Kidney epithelial cell (primary cell): Measurements from ENCODE around the gene MPPED1. TPM values are rescaled to one million over a fixed set of nuclear protein-coding genes. Genes with fewer than 3 reads are reported as not detected.

Experiments used
- DNase-seq: peaks from one replicate; pipeline ENCODE4 v3.0.0-alpha.2; 2010; ENCODE audit warnings: low read depth
- H3K27me3 ChIP-seq: 2 replicates; pipeline ENCODE4 v1.6.0; 2011; ENCODE audit warnings: low read length; ENCODE audit not compliant: control insufficient read depth, insufficient read depth
- H3K36me3 ChIP-seq: 2 replicates; pipeline ENCODE4 v1.5.1; 2011; ENCODE audit warnings: low read length; ENCODE audit not compliant: control insufficient read depth, insufficient read depth
- H3K4me3 ChIP-seq: 2 replicates; pipeline ENCODE4 v1.5.1; 2011; ENCODE audit warnings: low read depth, mild to moderate bottlenecking, control low read depth, low read length
- total RNA-seq: library from RNA; depleted of rRNA; stranded (reverse); fragments of >200 nt; gene quantifications from 2 replicates; pipeline ENCODE4 v1.2.3, GENCODE V29; 2015
- TF ChIP-seq, protein P1 (sequence below): IDR thresholded peaks from 2 replicates; pipeline ENCODE4 v1.5.1; 2011; ENCODE audit warnings: mild to moderate bottlenecking, moderate library complexity, low read length, control low read depth, inconsistent platforms; ENCODE audit not compliant: insufficient read depth, poor library complexity, severe bottlenecking

The MPPED1 gene
- total RNA-seq, 1 donor from 2014 or later: not detected

DNA sequence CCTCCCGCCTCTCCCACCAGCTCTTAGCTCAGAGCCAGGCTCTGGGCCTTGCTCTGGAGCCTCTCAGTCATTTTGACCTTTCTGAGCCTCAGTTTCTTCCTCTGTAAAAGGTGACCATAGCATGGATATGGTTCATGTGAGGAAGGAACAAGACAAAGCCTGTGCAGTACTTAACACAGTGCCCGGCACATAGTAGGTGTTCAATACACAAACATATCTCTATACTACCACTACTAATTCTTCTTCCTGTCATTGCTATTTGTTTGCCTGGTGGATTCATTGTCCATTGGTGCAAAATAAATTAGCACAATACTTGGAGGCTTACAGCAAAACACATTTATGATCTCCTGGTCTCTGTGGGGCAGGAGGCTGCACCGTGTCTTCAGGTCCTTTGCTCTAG, 21.6 kb upstream of the MPPED1 start:
- no peak for DNase-seq

DNA sequence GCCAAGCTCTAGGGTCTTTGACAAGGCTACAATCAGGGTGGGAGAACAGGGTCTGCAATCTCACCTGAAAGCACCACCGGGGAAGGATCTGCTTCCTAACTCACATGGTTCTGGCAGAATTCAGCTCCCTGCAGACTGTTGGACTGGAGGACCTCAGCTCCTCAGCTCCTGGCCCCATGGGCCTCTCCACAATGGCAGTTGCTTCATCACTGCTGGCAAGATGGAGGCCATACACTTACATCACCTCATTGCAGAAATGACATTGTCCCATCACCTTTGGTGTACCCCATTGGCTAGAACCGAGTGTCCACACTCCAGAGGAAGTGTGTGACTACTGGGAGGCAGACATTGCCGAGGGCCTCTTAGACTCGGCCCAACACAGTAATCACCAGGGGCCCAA, 20.9 kb upstream of the MPPED1 start:
- no peak for DNase-seq
- H3K4me3 ChIP-seq: no peak overlapping the region
- peaks cover 18% of the 10 kb centered on the region for H3K27me3 ChIP-seq
- no peaks in the 10 kb centered on the region for H3K36me3 ChIP-seq
- TF ChIP-seq, protein P1, sequence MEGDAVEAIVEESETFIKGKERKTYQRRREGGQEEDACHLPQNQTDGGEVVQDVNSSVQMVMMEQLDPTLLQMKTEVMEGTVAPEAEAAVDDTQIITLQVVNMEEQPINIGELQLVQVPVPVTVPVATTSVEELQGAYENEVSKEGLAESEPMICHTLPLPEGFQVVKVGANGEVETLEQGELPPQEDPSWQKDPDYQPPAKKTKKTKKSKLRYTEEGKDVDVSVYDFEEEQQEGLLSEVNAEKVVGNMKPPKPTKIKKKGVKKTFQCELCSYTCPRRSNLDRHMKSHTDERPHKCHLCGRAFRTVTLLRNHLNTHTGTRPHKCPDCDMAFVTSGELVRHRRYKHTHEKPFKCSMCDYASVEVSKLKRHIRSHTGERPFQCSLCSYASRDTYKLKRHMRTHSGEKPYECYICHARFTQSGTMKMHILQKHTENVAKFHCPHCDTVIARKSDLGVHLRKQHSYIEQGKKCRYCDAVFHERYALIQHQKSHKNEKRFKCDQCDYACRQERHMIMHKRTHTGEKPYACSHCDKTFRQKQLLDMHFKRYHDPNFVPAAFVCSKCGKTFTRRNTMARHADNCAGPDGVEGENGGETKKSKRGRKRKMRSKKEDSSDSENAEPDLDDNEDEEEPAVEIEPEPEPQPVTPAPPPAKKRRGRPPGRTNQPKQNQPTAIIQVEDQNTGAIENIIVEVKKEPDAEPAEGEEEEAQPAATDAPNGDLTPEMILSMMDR: no peak

More for the DNA sequence above, 21.6 kb upstream of the MPPED1 start:
- TF ChIP-seq, protein P1: no peak
- Histone ChIP-seq H3K27me3 (peaks cover 24% of the 10 kb centered on the region), H3K4me3 (no peak overlapping the region), H3K36me3 (no peaks in the 10 kb centered on the region)

DNA sequence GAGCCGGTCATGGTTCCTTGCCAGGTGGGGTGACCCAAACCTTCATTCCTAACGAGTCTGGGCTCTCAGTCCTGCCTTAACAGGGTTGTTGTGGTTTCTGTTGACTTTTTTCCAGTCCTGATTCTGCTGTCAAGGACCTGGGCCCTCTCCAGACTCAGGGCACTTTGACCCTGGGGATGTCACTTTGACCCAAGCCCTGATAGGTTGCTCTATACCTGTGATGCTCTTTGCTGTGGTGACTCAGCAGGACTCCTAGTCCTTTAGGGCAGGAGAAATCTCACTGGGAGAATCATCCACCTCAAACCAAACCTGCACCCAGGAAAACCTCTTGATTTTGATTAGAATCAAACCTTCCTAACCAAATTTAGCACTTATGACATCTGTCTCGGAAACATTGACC, 20.5 kb upstream of the MPPED1 start:
- TF ChIP-seq, protein P1: no peak
- H3K4me3 ChIP-seq: no peak overlapping the region
- H3K36me3 ChIP-seq: no peaks in the 10 kb centered on the region
- no peak for DNase-seq
- H3K27me3 ChIP-seq: peaks cover 17% of the 10 kb centered on the region

DNA sequence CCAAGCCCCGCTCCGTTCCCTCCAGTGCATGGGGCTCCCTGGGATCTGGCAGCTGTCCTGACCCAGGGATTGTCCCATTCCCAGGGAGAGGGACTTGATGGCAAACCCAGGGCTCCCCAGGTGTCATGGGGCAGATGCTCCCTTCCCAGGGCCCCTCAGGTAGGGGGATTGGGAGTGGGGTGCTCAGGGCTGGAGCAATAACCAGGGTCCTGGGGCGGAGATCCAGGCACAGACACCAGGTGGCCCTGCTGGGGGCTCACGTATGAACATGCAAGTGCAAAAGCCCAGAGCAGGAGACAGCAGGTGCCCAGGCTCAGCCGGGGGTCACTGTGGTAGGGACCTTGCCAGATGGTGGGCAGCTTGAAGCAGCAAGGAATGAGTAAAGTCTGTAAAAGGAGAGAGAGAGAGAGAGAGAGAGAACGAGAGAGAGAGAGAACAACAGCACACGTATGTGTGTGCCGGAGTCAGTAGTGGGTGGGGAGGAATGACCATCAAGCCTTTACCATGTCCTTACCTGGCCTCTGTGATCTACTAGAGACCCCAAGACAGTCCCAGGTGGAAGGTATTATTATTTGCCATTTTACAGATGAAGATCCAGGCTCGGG, 19.3 kb upstream of the MPPED1 start:
- TF ChIP-seq, protein P1: no peak
- no peak overlapping the region for H3K4me3 ChIP-seq
- no peaks in the 10 kb centered on the region for H3K36me3 ChIP-seq
- no peak for DNase-seq
- peaks cover 9% of the 10 kb centered on the region for H3K27me3 ChIP-seq

DNA sequence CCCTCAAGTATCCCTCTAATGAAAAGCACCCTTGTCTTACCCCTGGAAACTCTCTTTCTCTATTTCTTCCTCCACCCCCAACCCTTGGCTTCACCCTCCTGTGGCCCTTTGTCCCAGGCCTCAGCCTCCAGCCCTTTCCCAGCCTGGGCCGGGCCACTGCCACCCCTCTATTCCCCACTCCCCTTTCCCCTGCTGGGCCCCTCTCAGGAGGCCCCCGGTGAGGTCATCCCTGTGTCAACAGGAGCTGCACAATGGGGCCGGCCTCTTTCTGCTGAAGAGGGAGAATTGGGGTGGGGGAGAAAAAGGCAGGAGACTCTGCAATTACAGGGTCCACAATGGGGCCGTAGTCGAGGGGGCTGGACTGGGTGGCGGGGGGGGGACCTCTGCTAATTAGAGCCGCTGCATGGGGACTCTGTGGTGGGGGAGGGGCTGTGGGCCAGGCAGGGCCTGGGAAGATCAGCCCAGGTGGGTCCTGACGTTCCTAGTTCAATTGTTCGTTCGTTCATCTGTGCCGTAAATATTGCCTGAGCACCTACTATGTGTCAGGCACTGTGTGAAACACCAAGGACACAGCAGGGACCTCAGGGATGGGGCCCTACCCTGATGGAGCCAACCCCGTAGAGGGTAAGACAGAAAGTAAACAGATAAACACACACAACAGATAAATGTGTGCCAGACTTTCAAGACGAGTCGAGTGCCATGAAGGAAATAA, 18.5 kb upstream of the MPPED1 start:
- Histone ChIP-seq H3K27me3 (peaks cover 3% of the 10 kb centered on the region), H3K4me3 (no peak overlapping the region), H3K36me3 (no peaks in the 10 kb centered on the region)
- no peak for DNase-seq
- TF ChIP-seq, protein P1: no peak
